ENCODE data around the gene ZNF629. TPM values are rescaled to one million over a fixed set of nuclear protein-coding genes. Genes with fewer than 3 reads are reported as not detected.
"Not testable (repeated sequence)": the region's sequence is repeated elsewhere in the genome, so short reads cannot be mapped to it uniquely, and the experiment has no call there.

ZNF629 gene
- total RNA-seq: 1.9 and 2.1 TPM in 2 replicates

- intact Hi-C loops (cut with micrococcal nuclease): loop anchor here (2.0 kb wide), 1 partner anchor 14 kb away; no protein-coding TSS in a partner anchor
Measured at GRCh38 chr16:30786936-30787612, at the start of gene ZNF629. Gene ZNF629 (minus strand): TSS chr16:30787205. CDS start chr16:30784482, 2,723 bp downstream.

- intact Hi-C loops (cut with micrococcal nuclease): no loop called here
Measured at GRCh38 chr16:30834130-30834740, 47.2 kb upstream of the ZNF629 start.

- intact Hi-C loops (cut with micrococcal nuclease): no loop called here
Measured at GRCh38 chr16:30830072-30830417, 43.0 kb upstream of the ZNF629 start.

- intact Hi-C loops (cut with micrococcal nuclease): no loop called here
Measured at GRCh38 chr16:30829130-30830071, 42.4 kb upstream of the ZNF629 start.

- intact Hi-C loops (cut with micrococcal nuclease): no loop called here
Measured at GRCh38 chr16:30821891-30822290, 34.9 kb upstream of the ZNF629 start.

GRCh38 chr16:30821441-30821840 is 34.4 kb upstream of the ZNF629 start:
- intact Hi-C loops (cut with micrococcal nuclease): not testable (repeated sequence)

GRCh38 chr16:30820952-30821421 is 34.0 kb upstream of the ZNF629 start:
- intact Hi-C loops (cut with micrococcal nuclease): no loop called here

- intact Hi-C loops (cut with micrococcal nuclease): no loop called here
Measured at GRCh38 chr16:30816769-30817168, 29.8 kb upstream of the ZNF629 start.

- intact Hi-C loops (cut with micrococcal nuclease): loop anchor here (1.0 to 2.0 kb wide), 11 partner anchors 9 to 328 kb away; partner anchors contain the start of genes CFAP119, PHKG2 and RNF40
Measured at GRCh38 chr16:30813821-30814189, 26.8 kb upstream of the ZNF629 start.

- intact Hi-C loops (cut with micrococcal nuclease): not testable (repeated sequence)
Measured at GRCh38 chr16:30809675-30810074, 22.7 kb upstream of the ZNF629 start.

- intact Hi-C loops (cut with micrococcal nuclease): not testable (repeated sequence)
Measured at GRCh38 chr16:30808890-30809426, 22.0 kb upstream of the ZNF629 start.

GRCh38 chr16:30808146-30808545 is 21.1 kb upstream of the ZNF629 start:
- intact Hi-C loops (cut with micrococcal nuclease): no loop called here

- intact Hi-C loops (cut with micrococcal nuclease): loop anchor here (1.0 kb wide), 1 partner anchor 9 kb away; no protein-coding TSS in a partner anchor
Measured at GRCh38 chr16:30805370-30806169, 18.6 kb upstream of the ZNF629 start.

GRCh38 chr16:30805056-30805369 is 18.0 kb upstream of the ZNF629 start:
- intact Hi-C loops (cut with micrococcal nuclease): loop anchor here (1.0 kb wide), 1 partner anchor 9 kb away; no protein-coding TSS in a partner anchor

- intact Hi-C loops (cut with micrococcal nuclease): no loop called here
Measured at GRCh38 chr16:30802936-30803335, 15.9 kb upstream of the ZNF629 start.

GRCh38 chr16:30797670-30798309 is 10.8 kb upstream of the ZNF629 start:
- intact Hi-C loops (cut with micrococcal nuclease): loop anchor here (2.0 kb wide), 1 partner anchor 21 kb away; no protein-coding TSS in a partner anchor

GRCh38 chr16:30794634-30795033 is 7.6 kb upstream of the ZNF629 start:
- intact Hi-C loops (cut with micrococcal nuclease): no loop called here

GRCh38 chr16:30793508-30794069 is 6.6 kb upstream of the ZNF629 start:
- intact Hi-C loops (cut with micrococcal nuclease): no loop called here

- intact Hi-C loops (cut with micrococcal nuclease): loop anchor here (2.0 kb wide), 1 partner anchor 13 kb away; no protein-coding TSS in a partner anchor
Measured at GRCh38 chr16:30787613-30788378, 791 bp upstream of the ZNF629 start.

Measured in T-helper 1 cell treated with Interleukin-12 subunit alpha and Interleukin-12 subunit beta and Interleukin-4 antibody, amounts not matched to agents 30 ng/mL and 1 ng/mL, for 36 hours (primary cell).